ENCODE data around the gene KIF6.

DNA sequence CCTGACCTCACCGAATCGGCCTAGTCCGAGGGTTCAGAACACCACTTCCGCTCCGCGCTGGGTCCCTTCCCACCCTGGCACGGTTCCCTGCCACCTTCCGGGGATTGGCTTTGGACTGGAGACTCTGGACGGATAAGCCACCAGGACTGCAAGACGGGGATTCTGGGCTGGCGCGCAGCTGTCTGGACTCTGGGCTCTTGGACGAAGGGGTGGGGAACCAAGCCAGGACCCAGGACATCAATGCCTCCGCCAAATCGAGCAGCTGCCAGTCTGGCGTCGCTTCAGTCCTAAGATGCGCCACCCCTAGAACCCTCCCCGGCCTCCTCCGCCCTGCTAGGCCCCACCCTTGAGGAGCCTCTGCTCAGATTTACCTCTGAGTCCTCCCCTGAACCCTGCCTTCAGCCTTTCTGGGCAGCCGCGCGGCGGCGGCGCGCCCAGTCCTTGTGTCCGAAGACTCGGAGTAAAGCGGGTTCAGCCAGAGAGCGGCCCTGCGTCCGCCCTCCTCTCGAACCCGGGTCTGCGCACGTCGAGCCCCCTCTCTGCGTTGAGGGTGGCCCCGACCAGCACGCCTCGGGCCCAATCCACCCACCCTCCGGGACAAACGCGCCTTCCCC lies 412.2 kb downstream of the KIF6 start:
- TF ChIP-seq, protein P1, sequence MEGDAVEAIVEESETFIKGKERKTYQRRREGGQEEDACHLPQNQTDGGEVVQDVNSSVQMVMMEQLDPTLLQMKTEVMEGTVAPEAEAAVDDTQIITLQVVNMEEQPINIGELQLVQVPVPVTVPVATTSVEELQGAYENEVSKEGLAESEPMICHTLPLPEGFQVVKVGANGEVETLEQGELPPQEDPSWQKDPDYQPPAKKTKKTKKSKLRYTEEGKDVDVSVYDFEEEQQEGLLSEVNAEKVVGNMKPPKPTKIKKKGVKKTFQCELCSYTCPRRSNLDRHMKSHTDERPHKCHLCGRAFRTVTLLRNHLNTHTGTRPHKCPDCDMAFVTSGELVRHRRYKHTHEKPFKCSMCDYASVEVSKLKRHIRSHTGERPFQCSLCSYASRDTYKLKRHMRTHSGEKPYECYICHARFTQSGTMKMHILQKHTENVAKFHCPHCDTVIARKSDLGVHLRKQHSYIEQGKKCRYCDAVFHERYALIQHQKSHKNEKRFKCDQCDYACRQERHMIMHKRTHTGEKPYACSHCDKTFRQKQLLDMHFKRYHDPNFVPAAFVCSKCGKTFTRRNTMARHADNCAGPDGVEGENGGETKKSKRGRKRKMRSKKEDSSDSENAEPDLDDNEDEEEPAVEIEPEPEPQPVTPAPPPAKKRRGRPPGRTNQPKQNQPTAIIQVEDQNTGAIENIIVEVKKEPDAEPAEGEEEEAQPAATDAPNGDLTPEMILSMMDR (IDR thresholded peaks at IDR 0.05) = no peak
- no peak for TF ChIP-seq POLR2A (IDR thresholded peaks at IDR 0.05)
